NOMO-1 treated with DMSO at 0.1 percent for 48 hours (cell line): Measurements from ENCODE around the gene DEDD2.

Source experiments
- DNase-seq: peaks from one replicate; lab custom pipeline; 2025; ENCODE audit not compliant: unreplicated experiment; lab: John Stamatoyannopoulos, UW

DEDD2 gene

GRCh38 chr19:42199440-42200115 lies 17.9 kb downstream of the DEDD2 start:
- peak; percentile 96 for DNase-seq

- DNase-seq = peak; percentile 64
Observed at GRCh38 chr19:42198676-42199439, 18.6 kb downstream of the DEDD2 start.

GRCh38 chr19:42197375-42197817 lies 20.1 kb downstream of the DEDD2 start:
- DNase-seq = peak; percentile 66

GRCh38 chr19:42196011-42197001 lies 21.2 kb downstream of the DEDD2 start:
- DNase-seq = no peak

GRCh38 chr19:42193706-42194105 lies 23.8 kb downstream of the DEDD2 start:
- no peak for DNase-seq

GRCh38 chr19:42193294-42193693 lies 24.2 kb downstream of the DEDD2 start:
- DNase-seq = no peak

- DNase-seq = no peak
Observed at GRCh38 chr19:42191855-42192254, 25.6 kb downstream of the DEDD2 start.

- no peak for DNase-seq
Observed at GRCh38 chr19:42191330-42191729, 26.1 kb downstream of the DEDD2 start.

GRCh38 chr19:42189133-42189532 lies 28.3 kb downstream of the DEDD2 start:
- no peak for DNase-seq

- no peak for DNase-seq
Observed at GRCh38 chr19:42188665-42189064, 28.8 kb downstream of the DEDD2 start.

- peak; percentile 71 for DNase-seq
Observed at GRCh38 chr19:42185277-42185676, 32.2 kb downstream of the DEDD2 start.

- peak; percentile 24 for DNase-seq
Observed at GRCh38 chr19:42184401-42184861, 33.0 kb downstream of the DEDD2 start.

GRCh38 chr19:42178791-42179674 lies 38.4 kb downstream of the DEDD2 start:
- no peak for DNase-seq

- no peak for DNase-seq
Observed at GRCh38 chr19:42177686-42178019, 39.8 kb downstream of the DEDD2 start.

GRCh38 chr19:42176990-42177685 lies 40.3 kb downstream of the DEDD2 start:
- peak; percentile 69 for DNase-seq

- DNase-seq = peak; percentile 63
Observed at GRCh38 chr19:42176649-42176989, 40.9 kb downstream of the DEDD2 start.

GRCh38 chr19:42175952-42176648 lies 41.4 kb downstream of the DEDD2 start:
- peak; percentile 24 for DNase-seq

GRCh38 chr19:42174958-42175734 lies 42.3 kb downstream of the DEDD2 start:
- no peak for DNase-seq
